AG04450 (cell line): Measurements from ENCODE around the gene DGUOK. TPM values are rescaled to one million over a fixed set of nuclear protein-coding genes. Genes with fewer than 3 reads are reported as not detected.
A peak's percentile ranks its signal among the peaks of the same experiment; 100 is the strongest.

Source experiments
- CTCF ChIA-PET: fragments of 300-600, 350-600 bp; formaldehyde crosslinking; extraction: SDS; loops from one replicate; lab custom pipeline; 2022; ENCODE audit warnings: antibody characterized with exemption, inconsistent platforms; lab: Charles Lee
- POLR2A ChIA-PET: fragments of 350-600 bp; formaldehyde crosslinking; extraction: SDS; loops from one replicate; lab custom pipeline; 2021; ENCODE audit warnings: antibody characterized with exemption, inconsistent platforms; lab: Yijun Ruan, JAX
- DNase-seq: peaks from one replicate; pipeline ENCODE4 v3.0.0-alpha.2; 2011; ENCODE audit warnings: low read depth, low spot score
- H3K27ac ChIP-seq: one replicate; pipeline ENCODE4 v1.5.1; 2012; ENCODE audit warnings: low read depth, low read length, control low read depth
- H3K27me3 ChIP-seq: one replicate; pipeline ENCODE4 v1.6.0; 2012; ENCODE audit warnings: low read length; ENCODE audit not compliant: control insufficient read depth, insufficient read depth
- H3K4me3 ChIP-seq: 2 replicates; pipeline ENCODE4 v1.5.1; 2011; ENCODE audit warnings: mild to moderate bottlenecking, low read depth, low read length, control low read depth
- H3K9me3 ChIP-seq: 2 replicates; pipeline ENCODE4 v1.5.1; 2012; ENCODE audit warnings: low read length; ENCODE audit not compliant: control insufficient read depth, insufficient read depth
- polyA plus RNA-seq: library from polyadenylated mRNA; depleted of rRNA; stranded (reverse); fragments of >200 nt; gene quantifications from 2 replicates; pipeline ENCODE4 v1.2.3, GENCODE V29; 2011
- TF ChIP-seq, protein P1 (sequence below): IDR thresholded peaks from 2 replicates; pipeline ENCODE4 v1.5.1; 2011; ENCODE audit warnings: low read depth, low read length, control low read depth, inconsistent platforms

Gene DGUOK
- polyA plus RNA-seq, 1 experiment: 101 TPM

GRCh38 chr2:73999881-74000597, 73.4 kb downstream of the DGUOK start:
- TF ChIP-seq, protein P1, sequence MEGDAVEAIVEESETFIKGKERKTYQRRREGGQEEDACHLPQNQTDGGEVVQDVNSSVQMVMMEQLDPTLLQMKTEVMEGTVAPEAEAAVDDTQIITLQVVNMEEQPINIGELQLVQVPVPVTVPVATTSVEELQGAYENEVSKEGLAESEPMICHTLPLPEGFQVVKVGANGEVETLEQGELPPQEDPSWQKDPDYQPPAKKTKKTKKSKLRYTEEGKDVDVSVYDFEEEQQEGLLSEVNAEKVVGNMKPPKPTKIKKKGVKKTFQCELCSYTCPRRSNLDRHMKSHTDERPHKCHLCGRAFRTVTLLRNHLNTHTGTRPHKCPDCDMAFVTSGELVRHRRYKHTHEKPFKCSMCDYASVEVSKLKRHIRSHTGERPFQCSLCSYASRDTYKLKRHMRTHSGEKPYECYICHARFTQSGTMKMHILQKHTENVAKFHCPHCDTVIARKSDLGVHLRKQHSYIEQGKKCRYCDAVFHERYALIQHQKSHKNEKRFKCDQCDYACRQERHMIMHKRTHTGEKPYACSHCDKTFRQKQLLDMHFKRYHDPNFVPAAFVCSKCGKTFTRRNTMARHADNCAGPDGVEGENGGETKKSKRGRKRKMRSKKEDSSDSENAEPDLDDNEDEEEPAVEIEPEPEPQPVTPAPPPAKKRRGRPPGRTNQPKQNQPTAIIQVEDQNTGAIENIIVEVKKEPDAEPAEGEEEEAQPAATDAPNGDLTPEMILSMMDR: no peak
- no peak overlapping the region for H3K27ac ChIP-seq
- ChIA-PET CTCF (no interaction called here), POLR2A (interaction anchor here (0.8 to 1.4 kb wide), 2 partner anchors 13 to 14 kb away, joined by 4 read pairs; no protein-coding TSS in a partner anchor)
- DNase-seq: peak; percentile 36
- no peaks in the 10 kb centered on the region for H3K27me3 ChIP-seq
- H3K9me3 ChIP-seq: no peaks in the 10 kb centered on the region
- H3K4me3 ChIP-seq: no peak overlapping the region

DNA sequence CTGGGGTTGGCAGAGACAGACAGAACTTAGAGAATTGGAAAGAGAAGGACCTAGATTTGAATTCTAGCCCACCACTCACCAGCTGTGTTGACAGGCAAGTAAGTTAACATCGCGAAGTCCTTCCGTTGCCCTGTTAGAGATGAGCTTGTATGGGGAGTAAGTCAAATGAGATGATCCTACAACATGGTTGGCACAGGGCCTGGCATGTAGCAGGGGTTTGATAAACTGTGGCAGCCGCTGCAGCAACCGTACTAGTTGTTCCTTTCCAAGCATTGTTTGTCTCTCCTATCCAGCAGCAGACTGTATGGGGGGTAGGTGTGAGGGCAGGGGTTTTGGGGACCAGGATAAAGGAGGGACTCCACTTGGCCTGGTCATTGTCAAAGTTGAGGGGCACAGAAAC, 74.0 kb downstream of the DGUOK start:
- CTCF ChIA-PET: no interaction called here
- no peaks in the 10 kb centered on the region for H3K27me3 ChIP-seq
- TF ChIP-seq, protein P1: no peak
- POLR2A ChIA-PET: interaction anchor here (0.8 to 1.4 kb wide), 2 partner anchors 13 kb away, joined by 4 read pairs; no protein-coding TSS in a partner anchor
- H3K27ac ChIP-seq: no peak overlapping the region
- H3K4me3 ChIP-seq: no peak overlapping the region
- H3K9me3 ChIP-seq: no peaks in the 10 kb centered on the region
- no peak for DNase-seq

GRCh38 chr2:74001121-74001520, 74.4 kb downstream of the DGUOK start:
- ChIA-PET POLR2A (interaction anchor here (1.4 kb wide), 1 partner anchor 14 kb away, joined by 4 read pairs; no protein-coding TSS in a partner anchor), CTCF (no interaction called here)
- TF ChIP-seq, protein P1: no peak
- Histone ChIP-seq H3K4me3 (no peak overlapping the region), H3K9me3 (no peaks in the 10 kb centered on the region), H3K27me3 (no peaks in the 10 kb centered on the region), H3K27ac (no peak overlapping the region)
- no peak for DNase-seq

- H3K27me3 ChIP-seq: no peaks in the 10 kb centered on the region
- TF ChIP-seq, protein P1: no peak
- POLR2A ChIA-PET: interaction anchor here (0.9 kb wide), 1 partner anchor 14 kb away, joined by 3 read pairs; no protein-coding TSS in a partner anchor
- peak overlapping the region; percentile 60 for H3K4me3 ChIP-seq
- H3K9me3 ChIP-seq: no peaks in the 10 kb centered on the region
- H3K27ac ChIP-seq: no peak overlapping the region
- DNase-seq: no peak
- CTCF ChIA-PET: no interaction called here
Measured at GRCh38 chr2:74001781-74002504, 75.3 kb downstream of the DGUOK start.
